D721Med (cell line): ENCODE data around the gene TTYH3.

Source experiments
- DNase-seq: peaks from one replicate; pipeline ENCODE4 v3.0.0; 2011; ENCODE audit warnings: low spot score; ENCODE audit not compliant: insufficient read length
- FAIRE-seq: peaks from 2 replicates; lab custom pipeline; 2011; peaks lifted over from hg19 to GRCh38; lab: Jason Lieb, UNC
- CTCF ChIP-seq: IDR thresholded peaks from 2 replicates; pipeline ENCODE4 v1.5.1; 2012; ENCODE audit warnings: mild to moderate bottlenecking, control low read depth; ENCODE audit not compliant: insufficient read depth; ENCODE audit errors: missing control alignments

TTYH3 gene

GRCh38 chr7:2634267-2635145 lies 2.7 kb downstream of the TTYH3 start:
- no peak for DNase-seq
- no peak for TF ChIP-seq CTCF
- FAIRE-seq: no peak

- DNase-seq (no peak), FAIRE-seq (no peak)
- TF ChIP-seq CTCF: no peak
Observed at GRCh38 chr7:2635148-2635668, 3.4 kb downstream of the TTYH3 start.

GRCh38 chr7:2635810-2636701 lies 4.3 kb downstream of the TTYH3 start:
- TF ChIP-seq CTCF: no peak
- FAIRE-seq (no peak), DNase-seq (no peak)

- no peak for FAIRE-seq
- no peak for TF ChIP-seq CTCF
Observed at GRCh38 chr7:2637066-2637471, 5.3 kb downstream of the TTYH3 start.

GRCh38 chr7:2637505-2638223 lies 5.9 kb downstream of the TTYH3 start:
- DNase-seq: no peak
- no peak for TF ChIP-seq CTCF
- no peak for FAIRE-seq

More at GRCh38 chr7:2637066-2637471, 5.3 kb downstream of the TTYH3 start:
- DNase-seq: no peak

GRCh38 chr7:2638224-2638991 lies 6.6 kb downstream of the TTYH3 start:
- DNase-seq (no peak), FAIRE-seq (no peak)
- no peak for TF ChIP-seq CTCF
